ENCODE results near the gene USF2.
A peak's percentile ranks its signal among the peaks of the same experiment; 100 is the strongest.

USF2 gene

GRCh38 chr19:35291259-35291658 lies 22.5 kb downstream of the USF2 start:
- no peak overlapping the region for H3K27ac ChIP-seq (ENCODE audit: extremely low read depth, low read depth, low read length)
- peaks cover 8% of the 10 kb centered on the region for H3K4me1 ChIP-seq (ENCODE audit: control insufficient read depth, insufficient read depth, low read length)
- ChIA-PET POLR2A (interaction anchor here (0.6 to 1.3 kb wide), 3 partner anchors 10 to 96 kb away, joined by 3 to 10 read pairs (median 7); no protein-coding TSS in a partner anchor), CTCF (interaction anchor here (1.1 kb wide), 1 partner anchor 16 kb away, joined by 4 read pairs; no protein-coding TSS in a partner anchor)
- no peak overlapping the region for H3K4me3 ChIP-seq (ENCODE audit: low read depth, low read length)
- no peaks in the 10 kb centered on the region for H3K36me3 ChIP-seq (ENCODE audit: control insufficient read depth in 2 of 2, insufficient read depth in 1 of 2, low read length in 2 of 2)
- no peaks in the 10 kb centered on the region for H3K9me3 ChIP-seq (ENCODE audit: control insufficient read depth, insufficient read depth, low read depth, low read length)
- TF ChIP-seq ZFHX2 (tag by site-specific recombination; conservative IDR thresholded peaks at IDR 0.05) (peak; percentile 83), EGR2 (tag by site-specific recombination; IDR thresholded peaks at IDR 0.05; ENCODE audit: low read depth) (peak; percentile 74), ZSCAN30 (tag by site-specific recombination; IDR thresholded peaks at IDR 0.05) (no peak)

GRCh38 chr19:35291916-35292315 lies 23.2 kb downstream of the USF2 start, which contains the start of gene MAG:
Gene MAG (plus strand): TSS chr19:35292161. CDS start chr19:35295409, 3,248 bp downstream.
- Histone ChIP-seq H3K9me3 (ENCODE audit: control insufficient read depth, insufficient read depth, low read depth, low read length) (no peaks in the 10 kb centered on the region), H3K36me3 (ENCODE audit: control insufficient read depth in 2 of 2, insufficient read depth in 1 of 2, low read length in 2 of 2) (no peaks in the 10 kb centered on the region; a peak in 1 of 3 replicates), H3K27ac (ENCODE audit: extremely low read depth, low read depth, low read length) (no peak within 1 kb of the TSS), H3K4me1 (ENCODE audit: control insufficient read depth, insufficient read depth, low read length) (peaks cover 8% of the 10 kb centered on the region), H3K4me3 (ENCODE audit: low read depth, low read length) (no peak within 1 kb of the TSS)
- ChIA-PET CTCF (no interaction called here), POLR2A (no interaction called here)
- TF ChIP-seq SCRT2 (tag by site-specific recombination; IDR thresholded peaks at IDR 0.05) (no peak), ZNF148 (tag by site-specific recombination; IDR thresholded peaks at IDR 0.05; ENCODE audit: borderline replicate concordance) (no peak), ZNF513 (tag by site-specific recombination; IDR thresholded peaks at IDR 0.05) (no peak), KLF16 (tag by site-specific recombination; IDR thresholded peaks at IDR 0.05) (no peak), ZBTB17 (tag by site-specific recombination; IDR thresholded peaks at IDR 0.05) (no peak), ZSCAN5A (tag by site-specific recombination; IDR thresholded peaks at IDR 0.05) (no peak), ZNF140 (tag by site-specific recombination; IDR thresholded peaks at IDR 0.05) (no peak), PRDM10 (tag by site-specific recombination; IDR thresholded peaks at IDR 0.05) (no peak), ZNF391 (tag by site-specific recombination; IDR thresholded peaks at IDR 0.05; ENCODE audit: borderline replicate concordance, low read depth) (no peak), INSM2 (tag by site-specific recombination; IDR thresholded peaks at IDR 0.05) (no peak), ZNF223 (tag by site-specific recombination; IDR thresholded peaks at IDR 0.05) (no peak), ZNF132 (tag by site-specific recombination; IDR thresholded peaks at IDR 0.05; ENCODE audit: borderline replicate concordance) (no peak), ZNF585B (tag by site-specific recombination; IDR thresholded peaks at IDR 0.05) (no peak), ZBTB48 (tag by site-specific recombination; IDR thresholded peaks at IDR 0.05) (no peak), ZNF561 (tag by site-specific recombination; IDR thresholded peaks at IDR 0.05; ENCODE audit: borderline replicate concordance) (no peak), KLF7 (tag by site-specific recombination; IDR thresholded peaks at IDR 0.05; ENCODE audit: borderline replicate concordance) (no peak)

Measured in HEK293 (cell line).